22Rv1 (cell line): ENCODE data around the gene PSMC5.

Source experiments
- ZFX ChIP-seq: fragments of 450-650 bp; IDR thresholded peaks from 2 replicates; pipeline ENCODE4 v1.6.1; 2017; ENCODE audit warnings: antibody characterized with exemption, borderline replicate concordance
- TF ChIP-seq, protein P1 (sequence below): fragments of 450-650 bp; IDR thresholded peaks from 2 replicates; pipeline ENCODE4 v1.5.1; 2017; ENCODE audit warnings: mild to moderate bottlenecking

DNA sequence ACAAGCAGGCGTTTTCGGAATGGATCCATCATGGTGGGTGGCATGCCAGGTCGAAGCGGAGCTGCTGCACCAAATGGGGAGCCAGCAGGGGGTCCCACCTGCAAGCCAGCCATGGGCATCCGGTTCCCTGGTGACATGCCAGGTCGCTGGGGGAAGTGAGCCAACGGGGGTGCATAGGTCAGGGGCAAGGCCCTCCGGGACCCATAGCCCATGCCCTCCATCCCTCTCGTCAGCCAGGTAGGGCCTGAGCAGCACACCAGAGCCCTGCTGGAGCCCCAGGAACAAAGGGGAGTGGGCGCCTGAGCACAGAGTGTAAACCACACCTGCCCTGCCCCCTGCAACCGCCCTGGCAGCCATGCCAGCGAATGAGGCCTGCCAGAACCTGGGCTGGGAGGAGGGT, 10.2 kb downstream of the PSMC5 start:
- TF ChIP-seq, protein P1, sequence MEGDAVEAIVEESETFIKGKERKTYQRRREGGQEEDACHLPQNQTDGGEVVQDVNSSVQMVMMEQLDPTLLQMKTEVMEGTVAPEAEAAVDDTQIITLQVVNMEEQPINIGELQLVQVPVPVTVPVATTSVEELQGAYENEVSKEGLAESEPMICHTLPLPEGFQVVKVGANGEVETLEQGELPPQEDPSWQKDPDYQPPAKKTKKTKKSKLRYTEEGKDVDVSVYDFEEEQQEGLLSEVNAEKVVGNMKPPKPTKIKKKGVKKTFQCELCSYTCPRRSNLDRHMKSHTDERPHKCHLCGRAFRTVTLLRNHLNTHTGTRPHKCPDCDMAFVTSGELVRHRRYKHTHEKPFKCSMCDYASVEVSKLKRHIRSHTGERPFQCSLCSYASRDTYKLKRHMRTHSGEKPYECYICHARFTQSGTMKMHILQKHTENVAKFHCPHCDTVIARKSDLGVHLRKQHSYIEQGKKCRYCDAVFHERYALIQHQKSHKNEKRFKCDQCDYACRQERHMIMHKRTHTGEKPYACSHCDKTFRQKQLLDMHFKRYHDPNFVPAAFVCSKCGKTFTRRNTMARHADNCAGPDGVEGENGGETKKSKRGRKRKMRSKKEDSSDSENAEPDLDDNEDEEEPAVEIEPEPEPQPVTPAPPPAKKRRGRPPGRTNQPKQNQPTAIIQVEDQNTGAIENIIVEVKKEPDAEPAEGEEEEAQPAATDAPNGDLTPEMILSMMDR: no peak
- TF ChIP-seq ZFX: no peak
